Measurements from ENCODE around the gene CLCN6. TPM values are rescaled to one million over a fixed set of nuclear protein-coding genes. Genes with fewer than 3 reads are reported as not detected.

The CLCN6 gene
- total and polyA plus RNA-seq, 10 of the 15 experiments (the other 5 are each of a cell fraction or from before 2014, with no cell fraction given) = 2.2 to 20.9 (median 10.2) TPM

DNA sequence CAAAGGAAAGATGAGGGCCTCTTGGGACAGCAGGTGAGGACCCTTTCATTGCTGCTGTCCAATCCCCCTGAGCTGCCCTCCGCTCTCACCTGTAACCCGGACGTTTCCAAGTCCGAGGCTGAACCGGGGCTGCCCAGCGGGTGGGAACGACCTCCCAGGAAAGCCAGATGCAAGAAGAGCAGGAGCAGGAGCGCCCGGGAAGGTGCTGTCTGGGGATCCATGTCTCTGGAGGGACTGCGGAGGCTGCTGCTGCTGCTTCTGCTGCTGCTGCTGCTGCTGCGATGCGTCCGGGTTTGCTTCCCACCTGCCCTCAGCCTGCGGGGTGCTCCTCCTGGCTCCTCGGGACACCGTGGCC lies 52.6 kb downstream of the CLCN6 start, which contains the start of gene NPPB (continued):
- TF ChIP-seq CUX1 (IDR thresholded peaks at IDR 0.05; ENCODE audit: insufficient replicate concordance, low read depth, low read length) (no peak), ZSCAN29 (IDR thresholded peaks at IDR 0.05) (no peak), GABPA (IDR thresholded peaks at IDR 0.05; ENCODE audit: low read depth) (no peak), ELK1 (IDR thresholded peaks at IDR 0.05; ENCODE audit: low read depth, low read length) (no peak), SREBF2 (IDR thresholded peaks at IDR 0.05; ENCODE audit: low read length) (no peak)
- TF ChIP-seq, protein P1, sequence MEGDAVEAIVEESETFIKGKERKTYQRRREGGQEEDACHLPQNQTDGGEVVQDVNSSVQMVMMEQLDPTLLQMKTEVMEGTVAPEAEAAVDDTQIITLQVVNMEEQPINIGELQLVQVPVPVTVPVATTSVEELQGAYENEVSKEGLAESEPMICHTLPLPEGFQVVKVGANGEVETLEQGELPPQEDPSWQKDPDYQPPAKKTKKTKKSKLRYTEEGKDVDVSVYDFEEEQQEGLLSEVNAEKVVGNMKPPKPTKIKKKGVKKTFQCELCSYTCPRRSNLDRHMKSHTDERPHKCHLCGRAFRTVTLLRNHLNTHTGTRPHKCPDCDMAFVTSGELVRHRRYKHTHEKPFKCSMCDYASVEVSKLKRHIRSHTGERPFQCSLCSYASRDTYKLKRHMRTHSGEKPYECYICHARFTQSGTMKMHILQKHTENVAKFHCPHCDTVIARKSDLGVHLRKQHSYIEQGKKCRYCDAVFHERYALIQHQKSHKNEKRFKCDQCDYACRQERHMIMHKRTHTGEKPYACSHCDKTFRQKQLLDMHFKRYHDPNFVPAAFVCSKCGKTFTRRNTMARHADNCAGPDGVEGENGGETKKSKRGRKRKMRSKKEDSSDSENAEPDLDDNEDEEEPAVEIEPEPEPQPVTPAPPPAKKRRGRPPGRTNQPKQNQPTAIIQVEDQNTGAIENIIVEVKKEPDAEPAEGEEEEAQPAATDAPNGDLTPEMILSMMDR (IDR thresholded peaks at IDR 0.05 in 2 of 3, conservative IDR thresholded peaks at IDR 0.05 in 1 of 3; ENCODE audit: control insufficient read depth in 2 of 3, extremely low read depth in 1 of 3, insufficient read depth in 1 of 3, low read depth in 3 of 3, low read length in 3 of 3) = no peak
